HepG2 (cell line): ENCODE data around the gene OVCH1. TPM values are rescaled to one million over a fixed set of nuclear protein-coding genes. Genes with fewer than 3 reads are reported as not detected.

Experiments
- ATAC-seq: fragments of 200-7000 bp; cut with Tn5 transposase; 3 replicates; pipeline ENCODE4 v1.9.1; 2020; ENCODE audit warnings: mild to moderate bottlenecking, moderate library complexity
- BruUV-seq: library from RNA; stranded (reverse); fragments of 400-500 nt; replicated peaks from 2 replicates; lab custom pipeline; 2021; lab: Mats Ljungman, UMichigan
- CTCF ChIA-PET: fragments of 300-600 bp; formaldehyde crosslinking; extraction: SDS; loops from one replicate; lab custom pipeline; 2021; ENCODE audit warnings: low total read pairs, inconsistent platforms, low intra/inter-chr PET ratio; lab: Yijun Ruan, JAX
- POLR2A ChIA-PET: fragments of 350-600 bp; sonication (Branson Sonifier 250); formaldehyde crosslinking; loops from one replicate; lab custom pipeline; 2020; ENCODE audit warnings: antibody characterized with exemption, inconsistent platforms; lab: Yijun Ruan, JAX
- DNase-seq: peaks from one replicate; pipeline ENCODE4 v3.0.0-alpha.2; 2015; ENCODE audit warnings: low spot score
- FAIRE-seq: peaks from 3 replicates; lab custom pipeline; 2011; peaks lifted over from hg19 to GRCh38; lab: Jason Lieb, UNC
- H2AFZ ChIP-seq: one replicate; pipeline ENCODE4 v1.6.1; 2011; ENCODE audit warnings: low read length, inconsistent platforms
- H3K27ac ChIP-seq: fragments of 300-600 bp; 3 replicates; pipeline ENCODE4 v1.8.0; 2011; ENCODE audit warnings: mixed run types, mild to moderate bottlenecking, mixed read lengths, low read length, inconsistent platforms; ENCODE audit not compliant: insufficient read depth; ENCODE audit errors: extremely low read length
- H3K27me3 ChIP-seq, 2 experiments: fragments of 200-600 bp in 1 of 2; 2 replicates in 1 of 2; 3 replicates in 1 of 2; pipeline versions ENCODE4 v1.6.0 to v1.8.0; 2011; ENCODE audit warnings: low read length in 2 of 2, mild to moderate bottlenecking in 2 of 2, moderate library complexity in 2 of 2, inconsistent platforms in 1 of 2; ENCODE audit not compliant: insufficient read depth in 2 of 2, control insufficient read depth in 1 of 2
- H3K36me3 ChIP-seq, 2 experiments: fragments of 200-600 bp in 1 of 2; replicated peaks in 1 of 2; 2 replicates in 1 of 2; 3 replicates in 1 of 2; pipeline versions ENCODE4 v1.5.1 to v1.8.0; 2011; ENCODE audit warnings: low read length in 2 of 2, inconsistent platforms in 1 of 2; ENCODE audit not compliant: insufficient read depth in 2 of 2, control insufficient read depth in 1 of 2
- H3K4me1 ChIP-seq: 2 replicates; pipeline ENCODE4 v1.5.1; 2012; ENCODE audit warnings: low read length, inconsistent platforms; ENCODE audit not compliant: insufficient read depth
- H3K4me2 ChIP-seq: 2 replicates; pipeline ENCODE4 v1.6.0; 2011; ENCODE audit warnings: low read depth, low read length, inconsistent platforms
- H3K4me3 ChIP-seq, 3 experiments: fragments of 200-600 bp in 1 of 3; sonication (generic), shearing (Covaris generic) in 1 of 3; replicated peaks in 1 of 3; 2 replicates each; pipeline ENCODE4 v1.5.1; 2011 to 2016; ENCODE audit warnings: low read length in 3 of 3, inconsistent platforms in 2 of 3, low read depth in 2 of 3, mild to moderate bottlenecking in 2 of 3, control low read depth in 1 of 3, mixed read lengths in 1 of 3; ENCODE audit not compliant: insufficient read depth in 1 of 3
- H3K79me2 ChIP-seq: one replicate; pipeline ENCODE4 v1.6.1; 2011; ENCODE audit warnings: low read length, inconsistent platforms; ENCODE audit not compliant: insufficient read depth
- H3K9ac ChIP-seq: 2 replicates; pipeline ENCODE4 v1.6.0; 2011; ENCODE audit warnings: mild to moderate bottlenecking, low read depth, low read length, inconsistent platforms; ENCODE audit not compliant: insufficient read depth
- H3K9me3 ChIP-seq: 2 replicates; pipeline ENCODE4 v1.5.1; 2012; ENCODE audit warnings: mild to moderate bottlenecking, low read length
- H4K20me1 ChIP-seq: 2 replicates; pipeline ENCODE4 v1.6.0; 2011; ENCODE audit warnings: inconsistent platforms, mild to moderate bottlenecking, low read length, moderate library complexity; ENCODE audit not compliant: insufficient read depth
- ETV5 ChIP-seq: IDR thresholded peaks from 2 replicates; pipeline ENCODE4 v1.6.1; 2018; ENCODE audit warnings: missing biosample characterization, missing genetic modification reagents, inconsistent platforms, borderline replicate concordance
- FOXK1 ChIP-seq: sonication (generic); formaldehyde crosslinking; IDR thresholded peaks from 2 replicates; pipeline ENCODE4 v1.4.0; 2020; ENCODE audit warnings: low read depth, missing genetic modification reagents, borderline replicate concordance
- HOXA9 ChIP-seq: sonication (generic); formaldehyde crosslinking; IDR thresholded peaks from 2 replicates; pipeline ENCODE4 v1.8.1; 2022; ENCODE audit warnings: missing genetic modification reagents, mild to moderate bottlenecking, moderate library complexity, borderline replicate concordance
- JUND ChIP-seq: sonication (generic); formaldehyde crosslinking; IDR thresholded peaks from 2 replicates; pipeline ENCODE4 v1.8.0; 2022; ENCODE audit warnings: mild to moderate bottlenecking, missing genetic modification reagents
- KDM2A ChIP-seq: sonication (generic); formaldehyde crosslinking; IDR thresholded peaks from 2 replicates; pipeline ENCODE4 v1.4.0; 2020; ENCODE audit warnings: low read depth, missing genetic modification reagents, borderline replicate concordance
- MAFK ChIP-seq, 2 experiments: IDR thresholded peaks in 1 of 2; conservative IDR thresholded peaks in 1 of 2; 2 replicates each; pipeline ENCODE4 v1.6.1; 2011; ENCODE audit warnings: improper control_type of control experiment in 2 of 2, low read length in 2 of 2
- MYC ChIP-seq: sonication (generic); formaldehyde crosslinking; IDR thresholded peaks from 2 replicates; pipeline ENCODE4 v1.9.0; 2021; ENCODE audit warnings: missing genetic modification reagents, borderline replicate concordance
- NFKB2 ChIP-seq: sonication (generic); formaldehyde crosslinking; IDR thresholded peaks from 2 replicates; pipeline ENCODE4 v1.4.0; 2020; ENCODE audit warnings: missing genetic modification reagents, borderline replicate concordance
- ONECUT2 ChIP-seq: sonication (generic); formaldehyde crosslinking; IDR thresholded peaks from 2 replicates; pipeline ENCODE4 v1.4.0; 2020; ENCODE audit warnings: missing genetic modification reagents
- SKI ChIP-seq: fragments of 450-650 bp; IDR thresholded peaks from one replicate; pipeline ENCODE4 v1.6.1; 2018; ENCODE audit warnings: mild to moderate bottlenecking; ENCODE audit not compliant: partially characterized antibody
- SOX6 ChIP-seq, 2 experiments: fragments of 450-650 bp in 1 of 2; sonication (generic) in 1 of 2; formaldehyde crosslinking in 1 of 2; IDR thresholded peaks; 2 replicates each; pipeline versions ENCODE4 v1.4.0 to v1.6.1; 2017 to 2020; ENCODE audit warnings: antibody characterized with exemption in 1 of 2, mild to moderate bottlenecking in 1 of 2, missing genetic modification reagents in 1 of 2
- SPEN ChIP-seq: sonication (generic); formaldehyde crosslinking; IDR thresholded peaks from 2 replicates; pipeline ENCODE4 v1.5.1; 2020; ENCODE audit warnings: low read depth, mild to moderate bottlenecking, missing genetic modification reagents
- ZNF3 ChIP-seq: IDR thresholded peaks from 2 replicates; pipeline ENCODE4 v1.7.0; 2017; ENCODE audit warnings: inconsistent platforms
- ZNF326 ChIP-seq: sonication (generic); formaldehyde crosslinking; IDR thresholded peaks from 2 replicates; pipeline ENCODE4 v1.4.0; 2020; ENCODE audit warnings: missing genetic modification reagents, borderline replicate concordance
- ZNF329 ChIP-seq: sonication (generic); formaldehyde crosslinking; IDR thresholded peaks from 2 replicates; pipeline ENCODE4 v1.9.0; 2021; ENCODE audit warnings: low read depth, mild to moderate bottlenecking, missing genetic modification reagents
- ZNF354B ChIP-seq: sonication (generic); formaldehyde crosslinking; IDR thresholded peaks from 2 replicates; pipeline ENCODE4 v1.8.0; 2022; ENCODE audit warnings: mild to moderate bottlenecking, missing genetic modification reagents
- ZNF530 ChIP-seq: sonication (generic); formaldehyde crosslinking; IDR thresholded peaks from 2 replicates; pipeline ENCODE4 v1.5.0; 2020; ENCODE audit warnings: low read depth, mild to moderate bottlenecking, missing genetic modification reagents
- ZNF891 ChIP-seq: sonication (generic); formaldehyde crosslinking; IDR thresholded peaks from 2 replicates; pipeline ENCODE4 v1.5.0; 2020; ENCODE audit warnings: mild to moderate bottlenecking, missing genetic modification reagents
- WGBS: methylation state at CpG from one replicate; pipeline ENCODE4 v1.1.6; 2017; ENCODE audit warnings: low lambda C conversion rate; 5-methylcytosine and 5-hydroxymethylcytosine counted together
- in situ Hi-C: cut with HindIII; loops from 2 replicates; pipeline ENCODE4 v1.10.0; 2017; ENCODE audit warnings: low pct_unique_long_range_greater_than_20kb; ENCODE audit not compliant: extremely low pct_ligation_motif_present
- intact Hi-C: fragments of 100-400 bp; cut with micrococcal nuclease; formaldehyde crosslinking; loops from one replicate; pipeline ENCODE4 v1.10.0; 2022; ENCODE audit not compliant: unreplicated experiment
- polyA plus RNA-seq, 8 experiments: library from polyadenylated mRNA; depleted of rRNA in 3 of 8; stranded (reverse) in 7 of 8; unstranded in 1 of 8; fragments of >200 nt; fragmentation: Illumina TruSeq in 4 of 8; extraction: Trizol in 4 of 8; gene quantifications; 2 replicates each; pipeline versions ENCODE4 v1.2.1 to v1.2.3, GENCODE V29; 2011 to 2016; ENCODE audit warnings: low read depth in 4 of 8, missing spikeins in 1 of 8, mixed read lengths in 1 of 8; ENCODE audit not compliant: insufficient read depth in 1 of 8
- total RNA-seq, 5 experiments: library from RNA; depleted of rRNA; stranded (reverse); fragments of >200 nt; fragmentation: Illumina TruSeq; extraction: Trizol; gene quantifications; 2 replicates each; pipeline ENCODE4 v1.2.3, GENCODE V29; 2016; ENCODE audit warnings: low read depth in 1 of 5
- TF ChIP-seq, protein P1 (sequence below): sonication (generic); formaldehyde crosslinking; IDR thresholded peaks from 2 replicates; pipeline ENCODE4 v1.5.0; 2020; ENCODE audit warnings: mild to moderate bottlenecking, low read depth, missing genetic modification reagents, borderline replicate concordance
- TF ChIP-seq, protein P2 (sequence below): IDR thresholded peaks from 2 replicates; pipeline ENCODE4 v1.6.1; 2016; ENCODE audit warnings: low read depth, control low read depth
- TF ChIP-seq, protein P3 (sequence below): sonication (generic); formaldehyde crosslinking; IDR thresholded peaks from 2 replicates; pipeline ENCODE4 v1.5.0; 2020; ENCODE audit warnings: missing genetic modification reagents, mild to moderate bottlenecking, borderline replicate concordance

OVCH1 gene
- total and polyA plus RNA-seq, 2 of the 13 experiments (the other 11 are each of a cell fraction or from before 2014, with no cell fraction given) = not detected

DNA sequence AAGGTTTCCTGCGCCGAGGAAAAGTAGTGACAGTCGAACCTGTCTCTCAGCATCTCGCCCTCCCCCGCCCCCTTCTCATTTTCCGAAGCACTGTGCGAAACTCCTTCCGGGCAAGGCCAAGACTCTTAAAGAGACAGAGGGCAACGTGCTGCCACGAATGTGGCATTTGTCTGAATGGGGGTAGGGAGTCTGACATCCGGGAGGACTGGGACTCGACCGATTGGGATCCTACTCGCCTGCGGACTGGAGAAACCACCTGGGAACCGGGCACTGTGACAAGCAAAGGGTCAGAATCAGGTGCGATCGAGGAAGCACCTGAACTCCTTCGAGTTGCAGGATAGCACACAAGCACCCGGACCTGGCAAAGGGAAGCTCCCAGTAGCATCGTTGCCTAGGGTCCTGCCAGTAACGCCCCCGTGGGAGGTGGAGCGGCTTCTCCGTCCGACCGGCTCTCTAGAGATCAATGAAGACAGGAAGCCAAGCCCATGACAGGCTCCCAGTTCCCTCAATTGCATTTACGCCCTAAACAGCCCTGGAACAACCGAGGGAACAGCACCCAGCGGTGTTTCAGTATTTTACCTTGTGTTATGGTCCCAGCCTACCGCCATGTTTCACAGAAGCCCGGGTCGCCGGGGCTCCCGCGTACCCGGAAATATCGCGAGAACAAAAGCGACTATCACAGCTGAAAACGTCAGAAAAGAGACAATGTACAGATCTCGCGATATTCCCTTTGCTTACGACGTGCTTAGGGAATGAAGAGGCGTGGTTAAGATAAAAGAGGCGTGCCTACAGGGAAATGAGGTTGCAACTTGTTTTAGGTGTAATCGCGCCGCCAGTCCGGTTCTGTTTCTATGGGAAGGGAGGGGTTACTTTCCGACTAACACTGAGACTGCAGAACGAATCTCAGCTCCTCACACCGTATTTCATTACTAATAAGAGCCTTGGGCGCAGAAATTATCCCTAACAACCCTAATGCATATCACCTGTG lies 116.7 kb downstream of the OVCH1 start, which contains the start of gene ERGIC2:
Gene ERGIC2 (minus strand): TSS at position 637 of the 988 bp plus-strand sequence. CDS start 9,539 bp downstream, outside the sequence.
- peak within 1 kb of the TSS; percentile 86 to 96 (median 93) for H3K4me3 ChIP-seq
- ATAC-seq (peak; percentile 98), FAIRE-seq (peak; percentile 98), DNase-seq (peak; percentile 98)
- intact Hi-C loops (no loop called here), in situ Hi-C loops (no loop called here)
- H3K9me3 ChIP-seq = no peaks in the 10 kb centered on the region
- H3K79me2 ChIP-seq = peaks cover 50% of the 10 kb centered on the region
- H2AFZ ChIP-seq = peak within 1 kb of the TSS; percentile 91
- H3K36me3 ChIP-seq = 0 out of 5 replicates have a peak, but pooled peaks cover 0 to 8% of the 10 kb centered on the region in 2 experiments
- H3K27me3 ChIP-seq = no peaks in the 10 kb centered on the region; a peak in 2 of 5 replicates
- CTCF ChIA-PET = no interaction called here
- 1% methylated on average over 36 of the region's 55 CpGs for WGBS
- peak within 1 kb of the TSS; percentile 95 for H3K9ac ChIP-seq
- H3K4me2 ChIP-seq = peak within 1 kb of the TSS; percentile 79
- peaks cover 22% of the 10 kb centered on the region for H3K4me1 ChIP-seq
- BruUV-seq = TSS peak; percentile 75
- no peaks in the 10 kb centered on the region for H4K20me1 ChIP-seq
- POLR2A ChIA-PET = interaction anchor here (0.6 to 1.1 kb wide), 2 partner anchors 22 to 23 kb away, joined by 3 to 5 read pairs; no protein-coding TSS in a partner anchor
- peak within 1 kb of the TSS; percentile 84 for H3K27ac ChIP-seq
- TF ChIP-seq ZNF3 (CRISPR knock-in tag) = no peak
- TF ChIP-seq NFKB2 = no peak
- TF ChIP-seq JUND (CRISPR knock-in tag) = no peak
- TF ChIP-seq ETV5 (CRISPR knock-in tag) = no peak
- TF ChIP-seq, protein P1, sequence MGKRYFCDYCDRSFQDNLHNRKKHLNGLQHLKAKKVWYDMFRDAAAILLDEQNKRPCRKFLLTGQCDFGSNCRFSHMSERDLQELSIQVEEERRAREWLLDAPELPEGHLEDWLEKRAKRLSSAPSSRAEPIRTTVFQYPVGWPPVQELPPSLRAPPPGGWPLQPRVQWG (CRISPR knock-in tag) = no peak
- no peak for TF ChIP-seq ZNF326
- TF ChIP-seq ZNF329 (CRISPR knock-in tag) = no peak
- peak; percentile 59; the same call in 1 of the 2 replicates for TF ChIP-seq SPEN
- TF ChIP-seq, protein P2, sequence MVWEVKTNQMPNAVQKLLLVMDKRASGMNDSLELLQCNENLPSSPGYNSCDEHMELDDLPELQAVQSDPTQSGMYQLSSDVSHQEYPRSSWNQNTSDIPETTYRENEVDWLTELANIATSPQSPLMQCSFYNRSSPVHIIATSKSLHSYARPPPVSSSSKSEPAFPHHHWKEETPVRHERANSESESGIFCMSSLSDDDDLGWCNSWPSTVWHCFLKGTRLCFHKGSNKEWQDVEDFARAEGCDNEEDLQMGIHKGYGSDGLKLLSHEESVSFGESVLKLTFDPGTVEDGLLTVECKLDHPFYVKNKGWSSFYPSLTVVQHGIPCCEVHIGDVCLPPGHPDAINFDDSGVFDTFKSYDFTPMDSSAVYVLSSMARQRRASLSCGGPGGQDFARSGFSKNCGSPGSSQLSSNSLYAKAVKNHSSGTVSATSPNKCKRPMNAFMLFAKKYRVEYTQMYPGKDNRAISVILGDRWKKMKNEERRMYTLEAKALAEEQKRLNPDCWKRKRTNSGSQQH (CRISPR knock-in tag) = 0 out of 2 replicates have a peak, but pooled peaks have one; percentile 62
- no peak for TF ChIP-seq MAFK (conservative IDR thresholded peaks at IDR 0.05 in 1 of 2, IDR thresholded peaks at IDR 0.05 in 1 of 2; ENCODE audit: low read length in 2 of 2)
- TF ChIP-seq HOXA9 (CRISPR knock-in tag) = no peak
- no peak for TF ChIP-seq ZNF530
- TF ChIP-seq ZNF891 = no peak
- TF ChIP-seq FOXK1 = peak; percentile 67; the same call in 1 of the 2 replicates
- TF ChIP-seq, protein P3, sequence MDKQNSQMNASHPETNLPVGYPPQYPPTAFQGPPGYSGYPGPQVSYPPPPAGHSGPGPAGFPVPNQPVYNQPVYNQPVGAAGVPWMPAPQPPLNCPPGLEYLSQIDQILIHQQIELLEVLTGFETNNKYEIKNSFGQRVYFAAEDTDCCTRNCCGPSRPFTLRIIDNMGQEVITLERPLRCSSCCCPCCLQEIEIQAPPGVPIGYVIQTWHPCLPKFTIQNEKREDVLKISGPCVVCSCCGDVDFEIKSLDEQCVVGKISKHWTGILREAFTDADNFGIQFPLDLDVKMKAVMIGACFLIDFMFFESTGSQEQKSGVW (CRISPR knock-in tag) = no peak
- no peak for TF ChIP-seq ONECUT2 (CRISPR knock-in tag)
- TF ChIP-seq KDM2A (CRISPR knock-in tag) = 0 out of 2 replicates have a peak, but pooled peaks have one; percentile 22
- TF ChIP-seq ZNF354B (CRISPR knock-in tag) = no peak
- no peak for TF ChIP-seq SKI
- no peak for TF ChIP-seq SOX6 (IDR thresholded peaks at IDR 0.05)
- TF ChIP-seq SOX6 (CRISPR knock-in tag; IDR thresholded peaks at IDR 0.05) = peak; percentile 73
- no peak for TF ChIP-seq MYC
